ENCODE data around the gene EPB41L4A. TPM values are rescaled to one million over a fixed set of nuclear protein-coding genes. Genes with fewer than 3 reads are reported as not detected.

Gene EPB41L4A
- total RNA-seq, 1 donor: 0.86 TPM

- no peak for DNase-seq (ENCODE audit: low read depth)
- no peak overlapping the region for H3K4me3 ChIP-seq (ENCODE audit: low read depth, low read length)
- no peak for TF ChIP-seq CTCF (IDR thresholded peaks at IDR 0.05; ENCODE audit: insufficient read depth, low read depth, low read length)
These were observed 276.3 kb downstream of the EPB41L4A start for GRCh38 chr5:112142769-112143270.

- DNase-seq (ENCODE audit: low read depth): no peak
- no peak overlapping the region for H3K4me3 ChIP-seq (ENCODE audit: low read depth, low read length)
- no peak for TF ChIP-seq CTCF (IDR thresholded peaks at IDR 0.05; ENCODE audit: insufficient read depth, low read depth, low read length)
These were observed 277.5 kb downstream of the EPB41L4A start for GRCh38 chr5:112141582-112141981.

- no peak for TF ChIP-seq CTCF (IDR thresholded peaks at IDR 0.05; ENCODE audit: insufficient read depth, low read depth, low read length)
- H3K4me3 ChIP-seq (ENCODE audit: low read depth, low read length): no peak overlapping the region
- no peak for DNase-seq (ENCODE audit: low read depth)
These were observed 280.6 kb downstream of the EPB41L4A start for GRCh38 chr5:112138526-112138925.

GRCh38 chr5:112136773-112137172 is 282.3 kb downstream of the EPB41L4A start:
- no peak for TF ChIP-seq CTCF (IDR thresholded peaks at IDR 0.05; ENCODE audit: insufficient read depth, low read depth, low read length)
- no peak overlapping the region for H3K4me3 ChIP-seq (ENCODE audit: low read depth, low read length)
- DNase-seq (ENCODE audit: low read depth): no peak

GRCh38 chr5:112127861-112128260 is 291.2 kb downstream of the EPB41L4A start:
- no peak for DNase-seq (ENCODE audit: low read depth)
- no peak overlapping the region for H3K4me3 ChIP-seq (ENCODE audit: low read depth, low read length)
- no peak for TF ChIP-seq CTCF (IDR thresholded peaks at IDR 0.05; ENCODE audit: insufficient read depth, low read depth, low read length)

GRCh38 chr5:112126982-112127381 is 292.1 kb downstream of the EPB41L4A start:
- no peak for TF ChIP-seq CTCF (IDR thresholded peaks at IDR 0.05; ENCODE audit: insufficient read depth, low read depth, low read length)
- DNase-seq (ENCODE audit: low read depth): no peak
- H3K4me3 ChIP-seq (ENCODE audit: low read depth, low read length): no peak overlapping the region

GRCh38 chr5:112125903-112126302 is 293.2 kb downstream of the EPB41L4A start:
- peak; percentile 3 for DNase-seq (ENCODE audit: low read depth)
- TF ChIP-seq CTCF (IDR thresholded peaks at IDR 0.05; ENCODE audit: insufficient read depth, low read depth, low read length): no peak
- no peak overlapping the region for H3K4me3 ChIP-seq (ENCODE audit: low read depth, low read length)
